SK-N-SH (cell line): ENCODE results near the gene LARP1. TPM values are rescaled to one million over a fixed set of nuclear protein-coding genes. Genes with fewer than 3 reads are reported as not detected.
"Not testable (repeated sequence)": the region's sequence is repeated elsewhere in the genome, so short reads cannot be mapped to it uniquely, and the experiment has no call there.

Experiments
- CTCF ChIA-PET: fragments of 300-600, 350-600 bp; formaldehyde crosslinking; extraction: SDS; loops from one replicate; lab custom pipeline; 2021; lab: Yijun Ruan, JAX
- POLR2A ChIA-PET: fragments of 350-600 bp; sonication (Branson Sonifier 250); formaldehyde crosslinking; extraction: SDS; loops from one replicate; lab custom pipeline; 2020; ENCODE audit warnings: antibody characterized with exemption, inconsistent platforms; lab: Yijun Ruan, JAX
- DNase-seq: peaks from one replicate; pipeline ENCODE4 v3.0.0; 2012
- H2AFZ ChIP-seq: fragments of 200-600 bp; sonication (generic); 2 replicates; pipeline ENCODE4 v1.8.1; 2016; ENCODE audit warnings: antibody characterized with exemption, mild to moderate bottlenecking, low read depth
- H3F3A ChIP-seq: fragments of 200-600 bp; sonication (generic); replicated peaks from 2 replicates; pipeline ENCODE3; 2016; ENCODE audit warnings: antibody characterized with exemption, mild to moderate bottlenecking; ENCODE audit not compliant: insufficient read depth
- H3K27ac ChIP-seq, 2 experiments: fragments of 200-500 bp in 1 of 2; fragments of 200-600 bp in 1 of 2; sonication (Bioruptor generic) in 1 of 2; sonication (generic), shearing (Covaris generic) in 1 of 2; 2 replicates each; pipeline versions ENCODE4 v1.5.1 to v1.6.1; 2014 to 2016; ENCODE audit warnings: low read depth in 2 of 2, inconsistent platforms in 1 of 2, low read length in 1 of 2, mild to moderate bottlenecking in 1 of 2, mixed read lengths in 1 of 2
- H3K27me3 ChIP-seq: fragments of 200-600 bp; sonication (generic), shearing (Covaris generic); 2 replicates; pipeline ENCODE4 v1.6.1; 2016; ENCODE audit warnings: mixed run types; ENCODE audit not compliant: insufficient read depth
- H3K36me3 ChIP-seq, 2 experiments: fragments of 200-500 bp in 1 of 2; fragments of 200-600 bp in 1 of 2; sonication (Bioruptor generic) in 1 of 2; sonication (generic) in 1 of 2; replicated peaks in 1 of 2; 2 replicates each; pipeline versions ENCODE3 to v1.5.1; 2014 to 2016; ENCODE audit warnings: low read length in 1 of 2, mild to moderate bottlenecking in 1 of 2; ENCODE audit not compliant: insufficient read depth in 2 of 2, control insufficient read depth in 1 of 2
- H3K4me1 ChIP-seq, 2 experiments: fragments of 200-500 bp in 1 of 2; fragments of 200-600 bp in 1 of 2; sonication (Bioruptor generic) in 1 of 2; sonication (generic), shearing (Covaris generic) in 1 of 2; 2 replicates each; pipeline versions ENCODE4 v1.5.1 to v1.6.1; 2014 to 2016; ENCODE audit warnings: low read depth in 1 of 2, low read length in 1 of 2, mixed run types in 1 of 2; ENCODE audit not compliant: insufficient read depth in 2 of 2, control insufficient read depth in 1 of 2
- H3K4me2 ChIP-seq: fragments of 200-600 bp; sonication (generic), shearing (Covaris generic); 2 replicates; pipeline ENCODE4 v1.6.1; 2017; ENCODE audit warnings: mixed run types
- H3K4me3 ChIP-seq, 2 experiments: fragments of 200-500 bp in 1 of 2; fragments of 200-600 bp in 1 of 2; sonication (Bioruptor generic) in 1 of 2; sonication (generic), shearing (Covaris generic) in 1 of 2; 2 replicates each; pipeline versions ENCODE4 v1.5.1 to v1.8.1; 2014 to 2016; ENCODE audit warnings: low read depth in 2 of 2, inconsistent platforms in 1 of 2, low read length in 1 of 2, mild to moderate bottlenecking in 1 of 2, mixed read lengths in 1 of 2, moderate library complexity in 1 of 2
- H3K79me2 ChIP-seq: fragments of 200-600 bp; sonication (generic); 2 replicates; pipeline ENCODE4 v1.8.1; 2017; ENCODE audit warnings: mild to moderate bottlenecking; ENCODE audit not compliant: insufficient read depth
- H3K9ac ChIP-seq: fragments of 200-600 bp; sonication (generic); 2 replicates; pipeline ENCODE4 v1.6.1; 2017; ENCODE audit warnings: mixed run types
- H3K9me2 ChIP-seq: fragments of 200-600 bp; sonication (generic); 2 replicates; pipeline ENCODE4 v1.6.1; 2017; ENCODE audit warnings: mixed run types
- H3K9me3 ChIP-seq: fragments of 200-600 bp; sonication (generic); 2 replicates; pipeline ENCODE4 v1.6.1; 2017; ENCODE audit warnings: mixed run types, mild to moderate bottlenecking, moderate library complexity
- H4K20me1 ChIP-seq: fragments of 200-600 bp; sonication (generic); 2 replicates; pipeline ENCODE4 v1.6.1; 2017; ENCODE audit warnings: mild to moderate bottlenecking, mixed run types; ENCODE audit not compliant: insufficient read depth
- EP300 ChIP-seq, 2 experiments: IDR thresholded peaks; 2 replicates each; pipeline versions ENCODE4 v1.4.0 to v1.6.1; 2012; ENCODE audit warnings: borderline replicate concordance in 1 of 2, low read depth in 1 of 2, low read length in 1 of 2
- EZH2phosphoT487 ChIP-seq: fragments of 200-600 bp; sonication (generic); IDR thresholded peaks from 2 replicates; pipeline ENCODE4 v1.6.1; 2017; ENCODE audit warnings: low read depth, mixed run types, mild to moderate bottlenecking, antibody characterized with exemption, moderate library complexity, borderline replicate concordance
- NFIC ChIP-seq: IDR thresholded peaks from 2 replicates; pipeline ENCODE4 v1.4.0; 2012; ENCODE audit warnings: borderline replicate concordance
- NRF1 ChIP-seq: IDR thresholded peaks from 2 replicates; pipeline ENCODE4 v1.6.1; 2012; ENCODE audit warnings: low read depth, mild to moderate bottlenecking, low read length
- RAD21 ChIP-seq: IDR thresholded peaks from 2 replicates; pipeline ENCODE4 v1.6.1; 2012; ENCODE audit warnings: mild to moderate bottlenecking, low read length
- ZBTB33 ChIP-seq: IDR thresholded peaks from 2 replicates; pipeline ENCODE4 v1.4.0; 2012; ENCODE audit warnings: low read depth, borderline replicate concordance
- WGBS: methylation state at CpG from one replicate; pipeline ENCODE4 v1.1.6; 2017; ENCODE audit warnings: low lambda C conversion rate; 5-methylcytosine and 5-hydroxymethylcytosine counted together
- polyA plus RNA-seq, 3 experiments: library from polyadenylated mRNA; depleted of rRNA; stranded (reverse); fragments of >200 nt; gene quantifications; 2 replicates each; pipeline ENCODE4 v1.2.3, GENCODE V29; 2012

Gene LARP1
- polyA plus RNA-seq, 1 of the 3 experiments (the other 2 are of a cell fraction): 57.4 TPM

DNA sequence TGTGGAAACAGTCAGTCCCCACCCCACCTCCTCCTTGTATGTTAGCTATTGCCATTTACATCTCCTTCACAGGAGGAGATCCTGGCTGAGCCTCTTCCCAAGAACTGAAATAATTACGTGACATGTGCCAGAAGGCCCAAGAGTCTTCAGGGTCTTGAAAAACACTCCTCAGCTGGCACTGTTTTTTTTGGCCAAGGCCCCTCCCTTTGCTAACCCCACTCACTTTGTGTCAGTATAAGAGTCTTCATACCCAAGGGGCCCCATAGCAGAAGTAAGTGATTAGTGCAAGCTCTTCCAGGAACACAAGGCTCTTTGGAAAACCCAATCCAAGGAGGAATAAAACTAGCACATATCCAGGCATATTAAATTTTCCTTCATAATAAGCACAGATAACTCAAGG is 5.7 kb upstream of the LARP1 start:
- CTCF ChIA-PET: interaction anchor here (0.6 to 1.2 kb wide), 2 partner anchors 61 to 67 kb away, joined by 3 read pairs; no protein-coding TSS in a partner anchor
- peaks cover 5 to 10% of the 10 kb centered on the region in 2 experiments for H3K4me1 ChIP-seq
- DNase-seq: no peak
- H3K4me3 ChIP-seq: no peak overlapping the region
- no peaks in the 10 kb centered on the region for H3K9me2 ChIP-seq
- H3F3A ChIP-seq: no peaks in the 10 kb centered on the region
- H3K79me2 ChIP-seq: no peaks in the 10 kb centered on the region; the same call in 1 of the 2 replicates
- H4K20me1 ChIP-seq: no peaks in the 10 kb centered on the region
- H3K4me2 ChIP-seq: no peak overlapping the region
- POLR2A ChIA-PET: no interaction called here
- H3K36me3 ChIP-seq: no peaks in the 10 kb centered on the region
- H3K27ac ChIP-seq: no peak overlapping the region
- no peak for TF ChIP-seq EP300 (IDR thresholded peaks at IDR 0.05; ENCODE audit: borderline replicate concordance in 1 of 2, low read depth in 1 of 2, low read length in 1 of 2)
- no peaks in the 10 kb centered on the region for H3K27me3 ChIP-seq
- no peaks in the 10 kb centered on the region for H3K9me3 ChIP-seq
- H3K9ac ChIP-seq: no peak overlapping the region
- no peak overlapping the region for H2AFZ ChIP-seq
- 82% methylated on average over 1 of the region's 1 CpG for WGBS

GRCh38 chr5:154750641-154751040 is 4.5 kb upstream of the LARP1 start:
- H3K36me3 ChIP-seq, H3K27me3 ChIP-seq, H3K9ac ChIP-seq, POLR2A ChIA-PET, H2AFZ ChIP-seq, DNase-seq, H3K27ac ChIP-seq, H3K4me2 ChIP-seq, H3K79me2 ChIP-seq, H3F3A ChIP-seq, H4K20me1 ChIP-seq, H3K9me2 ChIP-seq, H3K4me3 ChIP-seq, H3K9me3 ChIP-seq: not testable (repeated sequence)
- WGBS: 100% methylated on average over 1 of the region's 2 CpGs
- CTCF ChIA-PET: interaction anchor here (1.2 kb wide), 1 partner anchor 68 kb away, joined by 3 read pairs; no protein-coding TSS in a partner anchor
- H3K4me1 ChIP-seq: peaks cover 6 to 13% of the 10 kb centered on the region in 2 experiments

DNA sequence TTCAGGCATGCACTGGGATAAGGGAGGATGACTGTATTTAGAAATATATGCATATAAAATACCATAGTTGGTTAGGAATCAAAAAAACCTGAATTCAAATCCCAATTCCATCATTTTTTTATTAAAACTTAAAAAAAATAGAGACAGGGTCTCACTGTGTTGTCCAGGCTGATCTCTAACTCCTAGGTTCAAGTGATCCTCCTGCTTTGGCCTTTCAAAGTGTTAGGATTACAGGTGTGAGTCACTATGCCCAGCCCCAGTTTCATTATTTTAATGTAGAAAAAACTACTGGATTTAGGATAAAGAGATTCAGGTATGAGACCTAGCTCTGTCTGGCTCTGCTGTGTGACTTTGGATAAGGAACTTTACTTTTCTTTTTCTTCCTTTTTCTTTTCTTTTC is 3.3 kb upstream of the LARP1 start:
- ChIA-PET CTCF (interaction anchor here (1.8 kb wide), 1 partner anchor 102 kb away, joined by 10 read pairs; no protein-coding TSS in a partner anchor), POLR2A (no interaction called here)
- no peak overlapping the region for H3K27ac ChIP-seq
- no peak overlapping the region for H2AFZ ChIP-seq
- no peak overlapping the region for H3K9ac ChIP-seq
- H3K4me3 ChIP-seq: no peak overlapping the region
- peaks cover 15% of the 10 kb centered on the region for H3K79me2 ChIP-seq
- H4K20me1 ChIP-seq: peaks cover 5% of the 10 kb centered on the region; the same call in 1 of the 2 replicates
- peaks cover 6 to 13% of the 10 kb centered on the region in 2 experiments for H3K4me1 ChIP-seq
- no peaks in the 10 kb centered on the region for H3K36me3 ChIP-seq
- no peak for TF ChIP-seq NRF1
- TF ChIP-seq RAD21: no peak
- TF ChIP-seq EZH2phosphoT487: no peak
- TF ChIP-seq ZBTB33: no peak
- TF ChIP-seq NFIC: no peak
- H3K27me3 ChIP-seq: no peaks in the 10 kb centered on the region
- no peaks in the 10 kb centered on the region for H3F3A ChIP-seq
- H3K4me2 ChIP-seq: no peak overlapping the region
- no peaks in the 10 kb centered on the region for H3K9me2 ChIP-seq
- H3K9me3 ChIP-seq: no peaks in the 10 kb centered on the region
- DNase-seq: no peak
